IPS DF 6.9 (cell line): Measurements from ENCODE around the gene GATA5.

Experiments used
- DNase-seq: peaks from one replicate; pipeline ENCODE4 v3.0.0-alpha.2; 2013; ENCODE audit warnings: low read depth, low spot score
- H3K27ac ChIP-seq: one replicate; pipeline ENCODE4 v1.5.1; 2013; ENCODE audit warnings: low read length, control low read depth
- H3K27me3 ChIP-seq: 2 replicates; pipeline ENCODE4 v1.6.1; 2013; ENCODE audit warnings: mild to moderate bottlenecking, low read length; ENCODE audit not compliant: control insufficient read depth, insufficient read depth
- H3K36me3 ChIP-seq: 2 replicates; pipeline ENCODE4 v1.6.1; 2013; ENCODE audit warnings: low read length; ENCODE audit not compliant: control insufficient read depth, insufficient read depth
- H3K4me1 ChIP-seq: 2 replicates; pipeline ENCODE4 v1.6.1; 2013; ENCODE audit warnings: low read length; ENCODE audit not compliant: control insufficient read depth, insufficient read depth
- H3K4me3 ChIP-seq: 2 replicates; pipeline ENCODE4 v1.5.1; 2013; ENCODE audit warnings: mild to moderate bottlenecking, low read length
- H3K9me3 ChIP-seq: 2 replicates; pipeline ENCODE4 v1.6.1; 2013; ENCODE audit warnings: low read length, inconsistent platforms; ENCODE audit not compliant: control insufficient read depth, insufficient read depth
- WGBS: extraction: QIAGEN DNeasy Blood & Tissue Kit; methylation state at CpG from one replicate; pipeline ENCODE4 v1.1.7; 2013; ENCODE audit warnings: mixed read lengths, missing lambda C conversion rate; ENCODE audit not compliant: insufficient read length, insufficient coverage; 5-methylcytosine and 5-hydroxymethylcytosine counted together

The GATA5 gene

DNA sequence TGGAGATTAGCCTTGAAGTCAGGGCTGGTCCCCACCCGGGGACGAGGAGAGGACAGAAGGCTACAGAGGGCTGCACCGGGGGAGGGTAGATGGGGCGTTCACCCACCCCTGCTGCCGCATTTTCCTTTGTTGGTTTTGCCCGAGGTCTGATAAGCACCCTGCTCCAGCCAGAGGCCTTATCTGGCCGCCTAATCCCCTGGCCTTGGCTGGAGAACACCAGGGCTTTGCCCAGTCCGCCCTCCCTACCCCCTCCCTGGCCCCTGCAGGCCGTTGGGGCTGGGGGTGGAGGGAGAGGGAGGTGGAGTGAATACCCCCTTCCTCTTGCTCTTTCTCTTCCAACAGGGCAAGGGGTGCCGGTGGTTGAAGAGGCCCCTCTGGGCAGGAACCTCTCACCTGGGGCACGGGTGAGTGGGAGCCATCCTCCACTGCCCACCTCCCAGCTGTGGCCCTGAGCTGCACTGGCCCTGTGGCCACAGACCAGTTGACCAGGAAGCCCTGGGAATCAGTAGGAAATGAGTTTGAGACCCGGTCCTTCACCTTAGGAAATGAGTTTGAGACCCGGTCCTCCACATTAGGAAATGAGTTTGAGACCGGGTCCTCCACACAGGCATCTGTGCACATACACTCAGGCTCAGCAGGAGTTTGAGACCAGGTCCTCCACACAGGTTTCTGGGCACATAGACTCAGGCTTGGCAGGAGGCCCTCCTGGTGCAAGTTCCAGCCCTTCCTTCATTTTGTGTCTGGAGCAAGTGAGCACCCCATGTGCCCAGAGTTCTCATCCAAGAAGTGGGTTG is 12.0 kb upstream of the GATA5 start:
- H3K9me3 ChIP-seq = no peaks in the 10 kb centered on the region
- no CpG with 5 or more reads among the region's 14 CpGs for WGBS
- peaks cover 8% of the 10 kb centered on the region for H3K27me3 ChIP-seq
- H3K4me1 ChIP-seq = peaks cover 3% of the 10 kb centered on the region; the same call in 1 of the 2 replicates
- no peaks in the 10 kb centered on the region for H3K36me3 ChIP-seq
- DNase-seq = no peak
- H3K4me3 ChIP-seq = no peak overlapping the region
- no peak overlapping the region for H3K27ac ChIP-seq

DNA sequence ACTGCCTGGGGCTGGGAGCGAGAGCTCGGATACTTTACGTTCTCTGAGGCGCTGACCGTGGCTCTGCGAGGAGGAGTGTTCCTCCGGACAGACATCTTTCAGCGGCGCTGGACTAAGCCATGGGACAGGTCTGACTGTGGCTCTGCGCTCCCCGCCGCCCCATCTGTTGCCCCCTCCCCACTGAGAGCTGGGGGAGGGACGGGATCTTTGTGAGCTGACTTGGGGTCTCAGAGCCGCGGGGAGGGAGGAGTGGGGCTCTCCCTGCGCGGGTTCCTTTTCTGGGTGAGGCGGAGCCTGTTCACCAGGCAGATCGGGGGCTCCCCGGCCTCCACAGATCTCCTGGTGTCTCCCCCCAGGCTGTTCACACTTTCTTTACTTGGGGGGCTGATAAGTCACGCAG is 11.3 kb upstream of the GATA5 start:
- Histone ChIP-seq H3K27me3 (peaks cover 15% of the 10 kb centered on the region), H3K4me3 (no peak overlapping the region), H3K4me1 (peaks cover 6% of the 10 kb centered on the region), H3K27ac (no peak overlapping the region), H3K9me3 (no peaks in the 10 kb centered on the region), H3K36me3 (no peaks in the 10 kb centered on the region)
- WGBS = no CpG with 5 or more reads among the region's 21 CpGs
- DNase-seq = no peak

DNA sequence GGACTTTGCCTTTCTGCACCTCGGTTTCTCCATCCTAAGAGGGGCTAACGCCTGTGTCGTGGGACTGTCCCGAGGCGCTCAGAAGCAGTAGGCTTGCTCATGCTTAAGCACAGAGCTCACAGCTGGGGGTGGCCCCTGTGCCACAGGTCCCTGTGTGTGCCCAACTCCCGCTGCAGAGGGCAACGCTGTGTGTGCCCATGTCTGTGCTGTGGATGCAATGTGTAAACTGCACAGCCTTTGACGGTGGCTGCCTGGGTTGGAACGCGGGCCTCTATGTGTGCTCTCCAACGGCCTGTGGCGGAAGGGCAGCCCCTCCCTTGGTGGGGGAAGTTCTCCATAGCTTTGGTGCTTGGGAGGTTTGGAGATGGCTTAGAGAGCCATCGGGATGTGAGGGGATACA is 10.7 kb upstream of the GATA5 start:
- Histone ChIP-seq H3K36me3 (no peaks in the 10 kb centered on the region), H3K4me1 (peaks cover 8% of the 10 kb centered on the region), H3K4me3 (no peak overlapping the region), H3K9me3 (no peaks in the 10 kb centered on the region), H3K27me3 (peaks cover 21% of the 10 kb centered on the region), H3K27ac (no peak overlapping the region)
- no peak for DNase-seq
- no CpG with 5 or more reads among the region's 13 CpGs for WGBS

DNA sequence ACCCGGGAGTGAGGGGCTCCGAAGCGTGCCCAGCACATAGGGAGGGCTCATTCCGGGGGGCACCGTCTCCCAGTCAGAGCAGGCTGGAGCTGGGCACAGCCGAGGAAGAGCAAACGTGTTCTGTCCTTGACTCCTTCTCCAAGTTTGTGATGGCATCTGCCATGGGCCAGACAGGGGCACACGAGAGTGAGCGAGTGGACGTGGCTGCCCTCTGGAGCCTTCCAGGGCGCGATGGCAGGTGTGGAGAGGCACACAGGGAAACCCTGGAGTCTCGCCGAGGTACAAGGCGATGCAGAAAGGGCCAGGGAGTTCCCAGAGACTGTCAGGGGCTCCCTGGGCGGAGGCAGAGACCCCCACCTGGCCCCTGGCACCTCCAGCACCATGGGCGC is 9.9 kb upstream of the GATA5 start:
- peaks cover 25% of the 10 kb centered on the region for H3K27me3 ChIP-seq
- WGBS = no CpG with 5 or more reads among the region's 17 CpGs
- no peak overlapping the region for H3K27ac ChIP-seq
- no peaks in the 10 kb centered on the region for H3K36me3 ChIP-seq
- no peak for DNase-seq
- H3K4me3 ChIP-seq = no peak overlapping the region
- H3K4me1 ChIP-seq = peaks cover 8% of the 10 kb centered on the region
- no peaks in the 10 kb centered on the region for H3K9me3 ChIP-seq

DNA sequence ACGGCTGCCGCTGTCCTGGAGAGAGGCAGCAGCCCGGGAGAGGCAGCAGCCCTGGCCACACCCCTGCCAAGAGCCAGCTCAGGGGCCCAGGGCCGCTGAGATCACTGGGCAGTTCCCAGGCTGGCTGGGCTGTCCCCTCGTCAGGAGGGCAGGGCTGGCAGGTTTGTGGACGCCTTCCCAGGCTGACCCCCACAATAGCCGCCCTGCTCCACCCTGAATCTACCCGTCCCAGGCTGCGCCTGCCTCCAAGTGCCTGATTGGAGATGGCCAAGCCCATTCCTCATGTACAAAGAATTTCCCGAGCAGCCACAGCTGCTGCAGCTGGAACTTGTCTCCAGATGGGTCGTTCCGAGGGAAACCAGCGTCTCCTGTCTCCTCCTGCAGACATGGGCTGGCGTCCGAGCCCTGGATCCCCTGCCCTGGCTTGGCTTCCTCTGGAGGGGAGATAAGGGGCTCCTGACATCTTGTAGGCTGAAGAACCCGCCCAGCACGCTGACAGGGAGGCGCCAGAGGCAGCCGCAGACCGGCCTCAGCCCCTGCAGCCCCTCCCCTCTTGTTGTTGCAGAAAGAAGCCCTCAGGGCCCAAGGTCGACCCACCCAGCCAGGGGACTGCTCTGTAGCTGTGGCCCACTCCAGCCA is 9.4 kb upstream of the GATA5 start:
- Histone ChIP-seq H3K27ac (no peak overlapping the region), H3K27me3 (peaks cover 27% of the 10 kb centered on the region), H3K9me3 (no peaks in the 10 kb centered on the region), H3K4me3 (no peak overlapping the region), H3K4me1 (peaks cover 8% of the 10 kb centered on the region), H3K36me3 (no peaks in the 10 kb centered on the region)
- no CpG with 5 or more reads among the region's 21 CpGs for WGBS
- DNase-seq = no peak

DNA sequence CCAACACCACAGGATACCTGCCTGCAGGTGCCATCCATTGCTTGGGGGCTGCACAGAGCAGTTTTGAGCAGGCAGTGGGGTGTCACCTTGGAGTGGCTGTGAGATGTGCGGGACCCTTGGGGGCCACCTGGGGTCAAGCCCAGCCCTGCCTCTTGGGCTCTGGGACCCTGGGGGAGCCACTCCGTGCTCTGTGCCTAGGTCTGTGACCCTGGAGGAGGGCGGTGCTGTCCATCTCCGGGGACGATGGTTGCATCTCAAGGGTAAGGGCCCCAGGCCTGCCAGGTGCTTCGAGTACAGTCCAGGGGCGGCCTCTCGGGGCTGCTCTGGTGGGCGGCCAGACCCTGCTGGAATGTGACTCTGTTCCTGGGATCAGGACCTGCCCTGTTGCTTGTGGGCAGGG is 8.7 kb upstream of the GATA5 start:
- no CpG with 5 or more reads among the region's 9 CpGs for WGBS
- Histone ChIP-seq H3K36me3 (no peaks in the 10 kb centered on the region), H3K4me3 (no peak overlapping the region), H3K27me3 (peaks cover 30% of the 10 kb centered on the region), H3K4me1 (peaks cover 8% of the 10 kb centered on the region), H3K9me3 (no peaks in the 10 kb centered on the region), H3K27ac (no peak overlapping the region)
- no peak for DNase-seq

DNA sequence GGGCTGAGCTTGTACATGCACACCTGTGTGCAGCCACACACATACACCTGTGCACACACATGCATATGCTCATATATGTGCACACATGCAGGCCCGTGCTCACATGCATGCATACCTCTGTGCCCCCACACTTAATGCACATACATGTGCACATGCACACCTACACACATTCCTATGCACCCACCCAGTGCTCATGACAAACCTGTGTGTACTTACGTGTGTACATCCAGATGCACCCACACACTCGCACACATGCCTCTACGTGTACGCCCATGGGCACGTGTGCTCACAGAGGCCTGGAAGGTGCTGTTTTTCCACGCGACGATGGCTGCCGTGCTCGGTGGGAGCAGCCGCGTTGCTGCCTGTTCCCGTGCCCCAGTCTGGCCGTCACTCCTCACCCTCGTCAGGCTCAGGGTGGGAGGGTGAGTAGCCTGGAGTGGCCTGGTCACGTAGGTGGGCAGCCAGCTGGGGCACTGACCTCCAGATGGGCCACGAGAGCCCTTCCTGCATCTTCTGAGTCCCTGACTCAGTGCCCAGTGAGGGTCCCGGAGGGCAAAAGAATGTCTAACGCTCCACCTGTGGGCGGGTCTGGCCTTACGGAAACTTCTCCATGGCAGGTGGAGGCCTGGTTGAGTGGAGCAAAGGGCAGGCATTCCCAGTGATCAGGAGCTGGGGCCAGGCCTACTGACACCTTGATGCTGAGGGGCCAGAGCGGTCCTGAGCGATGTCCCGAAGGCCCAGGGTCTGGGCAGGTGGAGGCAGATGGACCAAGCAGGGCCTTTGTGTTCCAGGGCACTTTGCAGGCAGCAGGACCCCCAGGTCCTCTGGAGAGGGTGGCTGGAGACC is 8.0 kb upstream of the GATA5 start:
- DNase-seq = no peak
- no peaks in the 10 kb centered on the region for H3K36me3 ChIP-seq
- H3K4me1 ChIP-seq = peaks cover 8% of the 10 kb centered on the region
- H3K4me3 ChIP-seq = no peak overlapping the region
- peaks cover 36% of the 10 kb centered on the region for H3K27me3 ChIP-seq
- no CpG with 5 or more reads among the region's 25 CpGs for WGBS
- H3K9me3 ChIP-seq = no peaks in the 10 kb centered on the region
- no peak overlapping the region for H3K27ac ChIP-seq

DNA sequence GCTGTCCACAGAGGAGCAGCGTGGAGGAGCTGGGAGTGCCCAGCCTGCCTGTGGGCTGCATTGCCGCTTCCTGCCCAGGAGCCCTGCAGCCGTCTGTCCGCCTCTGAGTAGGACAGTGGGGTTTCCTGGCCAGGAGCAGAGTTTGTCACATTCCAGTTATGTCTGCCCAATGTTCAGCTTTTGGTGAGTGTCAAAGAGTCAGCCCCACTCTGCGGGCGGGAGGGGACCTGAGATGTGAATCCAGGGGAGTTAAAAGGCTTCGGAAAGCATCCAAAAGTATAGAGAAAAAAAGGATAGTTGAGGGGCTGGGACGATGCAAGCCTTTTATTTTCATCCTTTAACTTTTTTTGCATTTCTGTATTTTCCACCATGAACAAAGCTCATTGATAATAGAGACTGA is 7.2 kb upstream of the GATA5 start:
- Histone ChIP-seq H3K27ac (no peak overlapping the region), H3K27me3 (peaks cover 45% of the 10 kb centered on the region), H3K4me3 (no peak overlapping the region), H3K4me1 (peaks cover 8% of the 10 kb centered on the region), H3K9me3 (no peaks in the 10 kb centered on the region), H3K36me3 (no peaks in the 10 kb centered on the region)
- no peak for DNase-seq
- WGBS = no CpG with 5 or more reads among the region's 8 CpGs

DNA sequence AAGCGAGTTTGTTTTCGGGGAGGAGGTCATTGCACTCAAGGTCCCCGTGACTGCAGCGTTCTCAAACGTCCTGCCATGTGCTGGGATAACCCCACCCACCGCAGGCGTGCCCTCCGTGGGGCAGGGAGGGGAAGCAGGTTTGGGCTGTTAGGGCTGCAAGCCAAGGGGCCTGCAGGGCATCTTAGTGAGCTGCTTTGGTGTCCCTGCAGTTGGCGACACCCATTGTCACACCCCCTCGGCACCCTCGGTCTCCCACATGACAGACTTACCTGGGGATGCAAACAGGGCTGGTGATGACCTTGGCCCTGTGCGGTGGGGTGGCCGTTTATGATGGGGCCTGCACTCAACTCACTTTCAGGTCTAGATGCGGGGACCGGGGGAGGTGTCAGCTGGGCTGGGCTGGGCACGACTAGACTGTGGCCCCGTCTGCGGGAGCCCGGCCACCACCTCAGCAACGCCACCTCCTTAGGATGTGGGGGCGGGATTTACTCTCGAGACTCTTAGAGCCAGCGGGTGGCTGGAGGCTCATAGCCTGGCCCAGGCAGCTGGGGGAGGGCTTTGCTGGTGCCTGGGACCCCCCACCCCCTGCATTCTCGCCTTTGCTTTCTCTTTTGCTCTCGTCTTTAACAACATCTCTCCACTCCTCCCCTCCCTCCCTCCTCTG is 6.5 kb upstream of the GATA5 start:
- no CpG with 5 or more reads among the region's 25 CpGs for WGBS
- no peak overlapping the region for H3K4me3 ChIP-seq
- H3K4me1 ChIP-seq = peaks cover 10% of the 10 kb centered on the region
- H3K36me3 ChIP-seq = no peaks in the 10 kb centered on the region
- no peak for DNase-seq
- H3K27me3 ChIP-seq = peaks cover 52% of the 10 kb centered on the region
- no peaks in the 10 kb centered on the region for H3K9me3 ChIP-seq
- no peak overlapping the region for H3K27ac ChIP-seq
